EH (cell line): ENCODE results near the gene RAB21.
"Not testable (repeated sequence)": the region's sequence is repeated elsewhere in the genome, so short reads cannot be mapped to it uniquely, and the experiment has no call there.

ENCODE experiments used
- DNase-seq: peaks from one replicate; pipeline ENCODE4 v3.0.0-alpha.2; 2015; ENCODE audit warnings: low read depth

The RAB21 gene

GRCh38 chr12:71752891-71753290 lies 1.8 kb upstream of the RAB21 start:
- no peak for DNase-seq

DNA sequence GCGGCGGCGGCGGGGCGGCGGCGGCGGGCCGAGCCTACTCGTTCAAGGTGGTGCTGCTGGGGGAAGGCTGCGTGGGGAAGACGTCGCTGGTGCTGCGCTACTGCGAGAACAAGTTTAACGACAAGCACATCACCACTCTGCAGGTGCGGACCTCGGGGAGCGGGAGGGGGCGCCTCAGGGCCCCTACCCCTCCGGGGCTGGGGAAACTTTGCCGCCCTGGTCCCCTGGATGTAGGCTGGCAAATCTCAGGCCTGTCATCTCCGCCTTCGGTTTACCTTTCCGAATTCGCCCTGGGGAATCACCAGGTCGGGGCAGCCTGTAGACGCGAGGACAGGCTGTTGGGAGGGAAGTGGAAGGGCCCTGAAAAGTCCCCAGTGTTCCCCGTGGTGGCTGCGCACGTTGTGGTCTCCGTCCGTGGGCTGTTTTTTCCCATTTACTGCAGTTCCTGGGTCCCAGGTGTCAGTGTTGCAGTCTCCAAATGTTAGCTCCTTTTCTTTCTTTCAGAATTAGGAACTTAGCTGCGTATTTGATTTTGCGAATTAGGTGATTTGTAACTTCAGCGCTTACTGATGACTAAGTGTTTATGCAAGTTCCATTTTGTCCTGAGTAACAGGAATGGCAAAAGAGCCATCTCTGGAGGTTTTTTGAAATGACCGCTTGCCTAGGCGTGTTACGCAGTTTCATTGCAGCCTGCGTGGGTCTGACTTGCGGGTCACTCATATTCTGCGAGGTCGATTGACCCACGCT lies 656 bp downstream of the RAB21 start:
- DNase-seq: peak; percentile 67

DNA sequence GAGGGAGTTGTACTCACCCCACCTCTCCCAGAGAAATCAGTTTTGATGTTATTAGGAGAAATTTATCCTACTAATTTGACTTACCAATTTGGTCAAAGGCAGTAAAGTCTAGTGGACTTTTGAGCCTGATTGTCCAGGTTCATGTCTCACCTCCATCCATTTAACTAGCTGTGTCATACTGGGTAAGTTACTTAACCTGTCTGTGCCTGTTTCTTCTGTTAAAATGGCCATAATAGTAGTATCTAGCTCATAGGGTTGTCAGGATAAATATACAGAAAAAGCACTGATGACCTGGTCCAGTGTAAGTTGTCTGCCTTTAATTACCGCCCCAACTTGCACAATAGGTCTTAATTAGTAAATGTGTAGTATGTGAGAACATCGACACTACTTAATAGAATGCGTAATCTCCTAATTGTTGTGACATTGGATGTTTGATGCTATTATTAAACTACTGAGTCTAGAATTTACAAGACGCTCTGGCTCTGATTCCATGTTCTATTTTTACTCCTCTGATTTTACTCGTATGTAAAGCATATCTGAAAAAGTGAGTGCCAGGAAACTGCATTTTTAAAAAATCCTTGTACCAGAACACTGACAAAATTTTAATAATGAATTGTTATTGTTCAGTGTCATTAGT lies 1.5 kb downstream of the RAB21 start:
- DNase-seq: peak; percentile 15

GRCh38 chr12:71759941-71760340 lies 5.3 kb downstream of the RAB21 start:
- no peak for DNase-seq

- DNase-seq: no peak
These were observed 5.8 kb downstream of the RAB21 start for GRCh38 chr12:71760471-71760870.

GRCh38 chr12:71761354-71761753 lies 6.7 kb downstream of the RAB21 start:
- DNase-seq: not testable (repeated sequence)

- no peak for DNase-seq
These were observed 9.2 kb downstream of the RAB21 start for GRCh38 chr12:71763677-71764379.

DNA sequence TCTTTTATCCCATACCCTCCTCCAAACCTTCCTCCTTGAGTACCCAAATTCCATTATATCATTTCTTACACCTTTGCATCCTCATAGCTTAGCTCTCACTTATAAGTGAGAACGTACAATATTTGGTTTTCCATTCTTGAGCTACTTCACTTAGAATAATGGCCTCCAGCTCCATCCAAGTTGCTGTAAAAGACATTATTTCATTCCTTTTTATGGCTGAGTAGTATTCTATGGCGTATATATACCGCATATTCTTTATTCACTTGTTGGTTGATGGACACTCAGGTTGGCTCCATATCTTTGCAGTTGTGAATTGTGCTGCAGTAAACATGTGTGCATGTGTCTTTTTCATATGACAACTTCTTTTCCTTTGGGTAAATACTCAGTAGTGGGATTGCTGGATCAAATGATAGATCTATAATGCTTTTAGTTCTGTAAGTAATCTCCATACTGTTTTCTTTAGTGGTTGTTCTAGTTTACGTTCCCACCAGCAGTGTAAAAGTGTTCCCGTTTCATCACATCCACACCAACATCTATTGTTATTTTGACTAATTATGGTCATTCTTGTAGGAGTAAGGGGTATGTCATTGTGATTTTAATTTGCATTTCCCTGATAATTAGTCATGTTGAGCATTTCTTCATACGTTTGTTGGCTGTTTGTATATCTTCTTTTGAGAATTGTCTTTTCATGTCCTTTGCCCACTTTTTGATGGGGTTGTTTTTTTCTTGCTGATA lies 10.1 kb downstream of the RAB21 start:
- no peak for DNase-seq

GRCh38 chr12:71766202-71766601 lies 11.5 kb downstream of the RAB21 start:
- no peak for DNase-seq

- DNase-seq: no peak
These were observed 12.5 kb downstream of the RAB21 start for GRCh38 chr12:71767183-71767582.

DNA sequence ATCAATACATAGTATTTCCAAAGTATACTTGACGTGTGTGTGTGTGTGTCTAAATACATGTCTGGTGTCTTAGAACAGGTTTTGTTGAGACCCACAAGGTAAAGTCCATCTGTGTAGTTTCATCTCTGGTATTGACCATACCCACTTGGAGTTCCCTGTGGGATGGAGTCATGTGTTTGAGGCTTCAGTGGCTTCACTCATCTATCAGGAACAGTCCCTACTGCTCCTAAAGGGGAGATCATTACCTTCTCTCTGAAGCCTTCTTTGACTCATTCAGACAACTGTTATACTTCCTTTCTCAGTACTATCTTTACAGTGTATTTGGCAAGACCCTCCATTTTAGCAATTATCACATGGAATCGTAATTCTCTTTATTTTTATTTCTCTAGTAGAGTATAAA lies 14.2 kb downstream of the RAB21 start:
- DNase-seq: no peak

- peak; percentile 18 for DNase-seq
These were observed 16.4 kb downstream of the RAB21 start for GRCh38 chr12:71771069-71771468.

DNA sequence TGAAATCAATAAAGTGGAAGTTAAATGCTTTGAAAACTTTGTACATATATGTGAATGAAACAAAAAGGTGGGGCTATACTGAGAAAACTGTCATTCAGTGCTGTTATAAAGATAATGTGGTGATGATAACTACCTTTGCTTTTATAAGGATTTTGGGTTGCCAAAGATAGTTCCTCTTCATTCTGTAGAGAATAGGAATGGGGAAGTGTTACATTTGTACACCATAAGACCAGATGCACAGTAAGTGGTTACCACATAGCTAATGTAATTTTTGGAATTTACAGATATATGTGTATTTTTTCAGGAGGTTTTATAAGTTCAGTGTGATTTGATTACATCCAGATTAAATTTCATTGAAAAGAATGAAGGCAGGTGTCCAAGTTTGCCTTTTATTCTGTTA lies 18.1 kb downstream of the RAB21 start:
- DNase-seq: no peak

GRCh38 chr12:71780237-71780822 lies 25.7 kb downstream of the RAB21 start:
- DNase-seq: peak; percentile 54

GRCh38 chr12:71782017-71782416 lies 27.4 kb downstream of the RAB21 start:
- DNase-seq: no peak

- no peak for DNase-seq
These were observed 32.2 kb downstream of the RAB21 start for GRCh38 chr12:71786829-71787228.

DNA sequence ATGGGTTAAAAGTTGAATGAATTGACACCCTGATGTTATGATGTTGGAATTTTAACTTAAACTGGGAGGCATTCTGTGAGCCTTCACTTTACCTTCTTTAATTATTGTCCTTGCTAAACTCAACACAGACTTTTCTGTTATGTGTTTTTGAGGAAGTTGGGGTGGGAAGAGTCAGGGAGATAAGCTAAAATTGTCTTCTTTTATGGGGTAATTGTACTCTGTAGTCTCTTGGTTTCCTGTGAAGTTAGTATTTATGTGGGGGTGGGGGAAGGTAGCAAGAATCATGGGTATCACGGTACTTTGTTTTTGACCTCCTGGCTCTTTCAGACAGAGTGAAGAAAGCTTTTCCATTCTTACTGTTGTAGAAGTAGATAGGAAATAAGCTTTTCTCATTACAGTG lies 32.9 kb downstream of the RAB21 start:
- no peak for DNase-seq

DNA sequence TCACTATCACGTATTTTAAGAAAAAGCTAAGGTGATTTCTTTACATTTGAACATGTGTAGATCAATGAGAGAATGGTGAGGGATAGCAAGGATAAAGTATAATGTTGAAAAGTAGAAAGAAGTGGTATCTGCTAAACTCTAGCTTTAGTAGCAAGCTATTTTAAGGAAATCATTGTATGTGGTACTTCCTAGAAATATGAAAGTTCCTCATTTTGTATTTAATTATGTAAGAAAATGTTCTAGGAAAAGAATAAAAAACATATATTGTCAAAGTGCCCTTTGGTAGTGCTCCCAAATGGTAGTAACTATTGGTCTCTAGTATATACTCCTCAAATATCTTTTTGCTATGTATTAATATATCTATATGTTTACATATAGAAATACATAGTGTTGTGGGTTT lies 35.7 kb downstream of the RAB21 start:
- no peak for DNase-seq

DNA sequence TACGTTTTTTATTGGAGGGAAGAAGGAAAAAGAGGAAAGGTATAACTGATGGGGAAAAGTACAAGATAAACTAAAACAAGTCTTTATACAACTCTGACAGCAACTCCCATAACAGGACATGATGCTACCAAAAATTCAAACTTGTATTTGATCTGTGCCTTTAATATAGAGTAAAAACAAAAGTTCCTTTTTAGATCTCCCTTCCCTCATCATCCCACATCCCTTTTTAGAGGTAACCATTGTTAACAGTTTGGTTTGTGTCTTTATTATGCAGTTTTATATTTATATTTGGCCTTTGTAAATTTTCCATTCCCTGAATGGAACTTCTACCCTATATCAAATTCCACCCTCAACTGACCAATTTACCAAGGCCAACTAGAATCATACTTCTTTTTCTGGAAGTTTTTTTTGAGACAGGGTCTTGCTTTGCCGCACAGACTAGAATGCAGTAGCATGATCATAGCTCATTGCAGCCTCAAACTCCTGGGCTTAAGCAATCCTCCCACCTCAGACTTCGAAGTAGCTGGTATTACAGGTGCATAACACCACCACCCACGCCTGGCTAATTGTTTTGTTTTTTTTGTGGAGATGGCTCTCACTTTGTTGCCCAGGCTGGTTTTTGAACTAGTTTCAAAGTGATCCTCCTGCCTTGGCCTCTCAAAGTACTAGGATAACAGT lies 36.9 kb downstream of the RAB21 start:
- DNase-seq: no peak

DNA sequence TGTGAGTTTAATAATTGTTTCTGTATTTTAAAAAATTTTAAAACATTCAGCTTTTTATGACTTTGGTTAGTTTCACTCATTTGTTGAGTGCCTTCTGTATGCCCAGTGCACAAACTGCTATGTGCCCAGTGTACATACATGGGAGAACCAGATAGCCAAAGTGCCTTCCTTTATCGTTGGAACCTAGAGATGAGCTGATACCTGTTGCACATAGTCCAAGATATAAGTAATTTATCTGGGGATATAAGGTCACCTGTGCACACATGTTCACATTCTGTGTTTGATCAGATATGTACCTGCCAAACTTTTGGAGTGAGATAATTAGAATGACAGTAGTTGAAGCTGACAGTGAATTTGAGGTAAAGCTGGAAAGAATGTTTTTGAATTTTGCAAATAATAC lies 37.9 kb downstream of the RAB21 start:
- no peak for DNase-seq

DNA sequence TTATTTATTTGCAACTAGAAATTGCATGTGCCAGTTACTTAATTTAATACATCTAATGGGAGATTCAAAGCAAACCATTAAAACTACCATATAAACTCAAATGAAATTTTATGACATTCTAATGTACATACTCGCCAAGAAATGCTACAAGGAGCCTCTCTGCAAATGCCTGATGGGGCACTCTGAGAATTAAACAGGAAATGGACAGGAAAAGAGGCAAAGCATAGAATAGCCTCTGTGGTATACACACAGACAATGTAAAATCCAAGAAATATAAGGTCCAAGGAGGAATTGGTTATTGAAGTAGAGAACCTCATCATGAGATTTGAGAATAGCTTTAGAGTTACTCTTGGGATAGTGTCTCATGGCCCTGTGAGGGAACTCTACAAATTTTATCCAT lies 41.2 kb downstream of the RAB21 start:
- no peak for DNase-seq

GRCh38 chr12:71797531-71797930 lies 42.9 kb downstream of the RAB21 start:
- no peak for DNase-seq
